DMS 273 (cell line): ENCODE results near the gene POLK.
"Not testable (repeated sequence)": the region's sequence is repeated elsewhere in the genome, so short reads cannot be mapped to it uniquely, and the experiment has no call there.

ENCODE experiments used
- DNase-seq: peaks from one replicate; lab custom pipeline; 2025; ENCODE audit not compliant: unreplicated experiment; lab: John Stamatoyannopoulos, UW

Gene POLK

GRCh38 chr5:75546830-75547229, 35.1 kb downstream of the POLK start:
- no peak for DNase-seq

- DNase-seq, result no peak
These were observed 36.1 kb downstream of the POLK start for GRCh38 chr5:75547812-75548211.

GRCh38 chr5:75550597-75550996, 38.9 kb downstream of the POLK start:
- no peak for DNase-seq

- no peak for DNase-seq
These were observed 39.8 kb downstream of the POLK start for GRCh38 chr5:75551471-75551870.

GRCh38 chr5:75552764-75553163, 41.1 kb downstream of the POLK start:
- DNase-seq, result no peak

- no peak for DNase-seq
These were observed 41.7 kb downstream of the POLK start for GRCh38 chr5:75553358-75553757.

- no peak for DNase-seq
These were observed 46.5 kb downstream of the POLK start for GRCh38 chr5:75558221-75558620.

GRCh38 chr5:75558981-75559632, 47.4 kb downstream of the POLK start:
- no peak for DNase-seq

- not testable (repeated sequence) for DNase-seq
These were observed 49.0 kb downstream of the POLK start for GRCh38 chr5:75560655-75561054.

- not testable (repeated sequence) for DNase-seq
These were observed 54.5 kb downstream of the POLK start for GRCh38 chr5:75565991-75566709.

- peak; percentile 12 for DNase-seq
These were observed 55.1 kb downstream of the POLK start for GRCh38 chr5:75566710-75567309.

GRCh38 chr5:75567710-75568109, 56.0 kb downstream of the POLK start:
- DNase-seq, result no peak

GRCh38 chr5:75568202-75568601, 56.5 kb downstream of the POLK start:
- no peak for DNase-seq

GRCh38 chr5:75571547-75571946, 59.9 kb downstream of the POLK start:
- no peak for DNase-seq

GRCh38 chr5:75574791-75575190, 63.1 kb downstream of the POLK start:
- peak; percentile 11 for DNase-seq

- DNase-seq, result not testable (repeated sequence)
These were observed 66.6 kb downstream of the POLK start for GRCh38 chr5:75578280-75578679.

GRCh38 chr5:75584641-75585040, 73.0 kb downstream of the POLK start:
- no peak for DNase-seq

GRCh38 chr5:75588666-75589065, 77.0 kb downstream of the POLK start:
- DNase-seq, result no peak

- no peak for DNase-seq
These were observed 88.8 kb downstream of the POLK start for GRCh38 chr5:75600535-75600934.

GRCh38 chr5:75601567-75601966, 89.9 kb downstream of the POLK start:
- no peak for DNase-seq

- no peak for DNase-seq
These were observed 90.3 kb downstream of the POLK start for GRCh38 chr5:75601996-75602395.

- DNase-seq, result peak; percentile 8
These were observed 91.7 kb downstream of the POLK start for GRCh38 chr5:75603371-75603770.
